Central memory CD8-positive, alpha-beta T cell (primary cell): ENCODE measurements around the gene TMEM121.
"Not testable (repeated sequence)": the region's sequence is repeated elsewhere in the genome, so short reads cannot be mapped to it uniquely, and the experiment has no call there.

ENCODE experiments used
- ATAC-seq: fragments of 150-1000 bp; cut with Tn5 transposase; replicated peaks from 2 replicates; pipeline ENCODE4 v1.10.0; 2022; ENCODE audit warnings: mild to moderate bottlenecking, moderate FRiP score, moderate number of reproducible peaks; ENCODE audit not compliant: poor library complexity, severe bottlenecking; ENCODE audit errors: extremely low read depth
- DNase-seq, 2 donors: peaks; one replicate each; pipeline ENCODE4 v3.0.0; 2021; ENCODE audit warnings: low spot score in 2 of 2
- H3K27ac Mint-ChIP-seq: one replicate; pipeline ENCODE4 v1.8.0; 2022; ENCODE audit warnings: low read depth, mild to moderate bottlenecking, moderate library complexity, mixed read lengths
- H3K27me3 Mint-ChIP-seq: one replicate; pipeline ENCODE4 v1.8.0; 2022; ENCODE audit warnings: mixed read lengths
- H3K36me3 Mint-ChIP-seq: one replicate; pipeline ENCODE4 v1.8.0; 2022; ENCODE audit warnings: mild to moderate bottlenecking, moderate library complexity, mixed read lengths; ENCODE audit not compliant: insufficient read depth
- H3K4me1 Mint-ChIP-seq: one replicate; pipeline ENCODE4 v1.8.0; 2022; ENCODE audit warnings: mixed read lengths
- H3K4me3 Mint-ChIP-seq: one replicate; pipeline ENCODE4 v1.8.0; 2022; ENCODE audit warnings: mild to moderate bottlenecking, moderate library complexity, mixed read lengths
- H3K9me3 Mint-ChIP-seq: one replicate; pipeline ENCODE4 v1.8.0; 2022; ENCODE audit warnings: mixed read lengths

Gene TMEM121

DNA sequence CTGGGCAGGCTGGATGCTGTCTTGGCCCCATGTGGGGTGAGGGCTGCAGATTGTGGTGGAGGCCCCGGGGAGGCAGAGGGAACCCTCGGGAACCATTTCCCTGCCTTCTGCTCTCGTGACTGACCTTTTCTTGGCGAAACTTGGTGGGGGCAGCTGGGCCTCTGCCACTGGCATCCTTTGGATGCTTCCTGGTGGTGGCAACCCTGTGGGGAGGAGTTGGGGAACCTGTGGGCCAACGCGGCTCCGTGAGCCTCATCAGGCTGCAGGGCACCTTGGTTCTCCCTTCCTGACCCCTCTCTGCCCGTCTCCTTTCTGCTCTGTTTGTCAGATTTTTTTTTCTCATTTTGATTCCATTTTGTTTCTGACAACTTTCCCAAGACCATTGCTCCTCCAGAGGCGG lies 14.4 kb downstream of the TMEM121 start:
- no peak for ATAC-seq

DNA sequence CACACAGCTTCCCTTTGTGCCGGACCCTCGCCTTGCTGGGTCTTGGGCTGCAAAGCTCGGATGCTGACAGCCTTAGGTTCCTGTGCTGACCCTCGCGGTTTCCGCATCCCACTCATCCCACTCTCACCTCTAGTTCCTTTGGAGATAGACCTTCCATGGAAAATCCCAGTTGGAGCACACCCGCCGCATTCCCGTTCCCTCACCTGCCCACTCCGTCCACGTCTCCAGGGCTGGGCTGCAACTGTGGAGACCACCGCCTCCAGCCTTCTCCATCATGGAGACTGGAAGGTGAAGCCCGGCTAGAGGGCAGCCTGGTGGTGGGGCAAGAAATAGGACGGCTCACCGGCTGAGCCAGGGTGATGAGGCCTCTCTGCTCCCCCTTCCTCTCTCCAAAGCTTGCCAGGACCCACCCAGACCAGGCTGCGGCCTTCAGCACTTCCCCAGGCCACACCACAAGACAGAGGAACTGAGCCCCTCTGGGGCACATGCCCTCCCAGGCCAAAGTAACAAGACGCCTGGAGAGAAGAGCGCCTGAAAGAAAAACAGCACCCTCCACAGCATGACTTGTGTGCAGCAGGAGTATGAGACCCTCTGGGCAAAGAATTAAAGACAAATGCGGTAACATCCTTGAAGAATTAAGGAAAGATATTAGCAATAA lies 15.0 kb downstream of the TMEM121 start:
- Mint-ChIP-seq H3K36me3 (peaks cover 3% of the 10 kb centered on the region), H3K27ac (no peak overlapping the region), H3K27me3 (peaks cover 62% of the 10 kb centered on the region), H3K4me1 (no peaks in the 10 kb centered on the region), H3K9me3 (peaks cover 10% of the 10 kb centered on the region), H3K4me3 (no peak overlapping the region)
- ATAC-seq: no peak
- DNase-seq: no peak

More for the DNA sequence above, 14.4 kb downstream of the TMEM121 start:
- Mint-ChIP-seq H3K36me3 (peaks cover 3% of the 10 kb centered on the region), H3K27ac (no peak overlapping the region), H3K9me3 (peaks cover 10% of the 10 kb centered on the region), H3K27me3 (peaks cover 65% of the 10 kb centered on the region), H3K4me1 (no peaks in the 10 kb centered on the region), H3K4me3 (no peak overlapping the region)
- DNase-seq: no peak

DNA sequence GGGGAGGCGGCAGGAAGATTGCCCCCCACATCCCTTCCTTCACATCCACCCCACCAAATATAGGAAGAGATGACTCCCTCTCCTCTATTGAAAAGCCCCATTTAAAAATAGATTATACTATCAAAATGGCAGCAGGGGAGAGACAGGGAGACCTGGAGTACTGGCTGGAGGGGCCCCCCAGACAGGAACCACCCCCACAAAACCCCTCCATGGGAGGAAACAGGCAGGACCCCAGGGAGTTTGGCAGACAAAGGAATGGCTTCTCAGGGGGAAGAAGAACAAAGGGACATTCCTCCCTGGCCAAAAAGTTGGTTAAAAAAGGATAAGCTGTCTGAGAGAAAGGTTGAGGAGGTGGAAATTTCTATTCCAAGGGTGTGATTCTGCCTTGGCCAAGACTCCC lies 19.3 kb downstream of the TMEM121 start:
- H3K36me3 Mint-ChIP-seq, H3K4me1 Mint-ChIP-seq, DNase-seq, ATAC-seq, H3K27ac Mint-ChIP-seq, H3K4me3 Mint-ChIP-seq: not testable (repeated sequence)
- Mint-ChIP-seq H3K27me3 (peaks cover 57% of the 10 kb centered on the region), H3K9me3 (peaks cover 10% of the 10 kb centered on the region)

DNA sequence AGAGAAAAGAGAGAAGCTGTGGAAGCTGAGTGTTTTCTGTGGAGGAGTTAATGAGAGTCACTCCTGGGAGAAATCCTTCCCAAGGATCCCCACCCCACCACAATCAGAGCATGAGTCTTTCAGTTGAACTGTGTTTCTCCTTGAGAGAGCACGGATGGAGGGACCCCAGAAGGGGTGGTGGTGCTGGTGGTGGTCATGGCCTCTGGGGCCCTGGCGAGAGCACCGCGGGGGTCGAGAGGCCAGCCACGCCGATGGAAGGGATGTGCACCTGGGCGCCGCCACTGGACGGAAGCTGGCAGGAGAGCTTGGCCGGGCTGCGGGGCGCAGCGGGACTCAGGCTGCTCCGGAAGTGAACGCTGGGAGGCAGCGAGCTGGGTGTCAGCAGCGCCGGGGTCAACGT lies 20.0 kb downstream of the TMEM121 start:
- DNase-seq, ATAC-seq, H3K4me3 Mint-ChIP-seq, H3K36me3 Mint-ChIP-seq, H3K27ac Mint-ChIP-seq, H3K4me1 Mint-ChIP-seq: not testable (repeated sequence)
- Mint-ChIP-seq H3K27me3 (peaks cover 51% of the 10 kb centered on the region), H3K9me3 (peaks cover 10% of the 10 kb centered on the region)

DNA sequence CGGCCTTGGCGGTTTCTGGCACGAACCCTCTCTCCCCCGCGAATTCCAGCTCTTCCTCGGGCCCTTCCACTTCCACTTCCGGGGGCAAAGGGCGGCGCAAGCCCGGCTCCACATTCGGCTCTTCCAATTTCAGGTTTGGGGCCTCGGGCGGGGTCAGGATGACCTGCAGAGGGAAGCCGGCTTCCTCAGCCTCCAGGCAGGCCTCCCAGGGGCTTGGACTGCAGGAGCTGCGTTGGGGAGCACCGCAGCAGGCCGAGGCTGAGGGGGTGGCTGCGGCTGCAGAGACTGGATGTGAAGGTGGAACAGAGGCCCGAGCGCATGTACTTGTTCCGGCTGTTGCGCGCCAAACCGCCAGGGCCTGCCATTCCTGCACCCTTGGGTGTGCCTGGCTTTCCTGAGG lies 20.7 kb downstream of the TMEM121 start:
- H3K27me3 Mint-ChIP-seq: peaks cover 45% of the 10 kb centered on the region
- H3K4me3 Mint-ChIP-seq, ATAC-seq, H3K27ac Mint-ChIP-seq, H3K4me1 Mint-ChIP-seq, DNase-seq, H3K36me3 Mint-ChIP-seq: not testable (repeated sequence)
- H3K9me3 Mint-ChIP-seq: peaks cover 10% of the 10 kb centered on the region

DNA sequence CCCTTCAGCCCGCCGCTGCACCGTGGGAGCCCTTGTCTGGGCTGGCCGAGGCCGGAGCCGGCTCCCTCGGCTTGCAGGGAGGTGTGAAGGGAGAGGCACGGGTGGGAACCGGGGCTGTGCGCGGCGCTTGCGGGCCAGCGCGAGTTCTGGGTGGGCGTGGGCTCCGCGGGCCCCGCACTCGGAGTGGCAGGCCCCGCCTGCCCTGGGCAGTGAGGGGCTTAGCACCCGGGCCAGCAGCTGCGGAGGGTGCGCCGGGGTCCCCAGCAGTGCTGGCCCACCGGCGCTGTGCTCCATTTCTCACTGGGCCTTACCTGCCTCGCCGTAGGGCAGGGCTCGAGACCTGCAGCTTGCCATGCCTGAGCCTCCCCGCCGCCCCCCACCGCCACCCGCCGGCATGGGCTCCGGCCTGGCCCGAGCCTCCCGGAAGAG lies 21.4 kb downstream of the TMEM121 start:
- no peak for ATAC-seq
- no peak for DNase-seq
- H3K36me3 Mint-ChIP-seq: no peaks in the 10 kb centered on the region
- H3K4me1 Mint-ChIP-seq: no peaks in the 10 kb centered on the region
- H3K4me3 Mint-ChIP-seq: no peak overlapping the region
- peaks cover 7% of the 10 kb centered on the region for H3K9me3 Mint-ChIP-seq
- H3K27me3 Mint-ChIP-seq: peaks cover 43% of the 10 kb centered on the region
- no peak overlapping the region for H3K27ac Mint-ChIP-seq

DNA sequence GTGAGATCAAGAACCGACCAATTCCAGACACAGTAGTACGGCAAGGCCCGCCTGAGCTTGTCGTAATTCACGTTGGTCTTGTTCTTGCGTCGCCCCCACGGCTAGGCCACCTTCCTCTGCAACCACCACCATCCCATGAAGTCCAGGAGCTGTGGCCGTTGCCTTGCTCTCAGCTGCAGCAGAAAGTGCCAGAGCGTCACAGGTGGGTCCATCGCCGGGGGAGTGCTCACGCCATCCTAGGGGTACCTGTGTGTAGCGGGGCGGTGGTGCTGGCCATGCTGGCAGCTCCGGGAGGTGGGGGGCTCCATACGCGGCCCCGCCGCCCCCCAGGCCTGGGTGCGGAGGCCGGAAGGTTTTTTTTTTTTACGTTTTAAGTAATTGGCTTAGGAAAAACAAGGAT lies 23.1 kb downstream of the TMEM121 start:
- Mint-ChIP-seq H3K9me3 (no peaks in the 10 kb centered on the region), H3K27ac (no peak overlapping the region), H3K27me3 (peaks cover 32% of the 10 kb centered on the region), H3K36me3 (no peaks in the 10 kb centered on the region), H3K4me3 (no peak overlapping the region), H3K4me1 (no peaks in the 10 kb centered on the region)
- no peak for ATAC-seq
- DNase-seq: no peak

DNA sequence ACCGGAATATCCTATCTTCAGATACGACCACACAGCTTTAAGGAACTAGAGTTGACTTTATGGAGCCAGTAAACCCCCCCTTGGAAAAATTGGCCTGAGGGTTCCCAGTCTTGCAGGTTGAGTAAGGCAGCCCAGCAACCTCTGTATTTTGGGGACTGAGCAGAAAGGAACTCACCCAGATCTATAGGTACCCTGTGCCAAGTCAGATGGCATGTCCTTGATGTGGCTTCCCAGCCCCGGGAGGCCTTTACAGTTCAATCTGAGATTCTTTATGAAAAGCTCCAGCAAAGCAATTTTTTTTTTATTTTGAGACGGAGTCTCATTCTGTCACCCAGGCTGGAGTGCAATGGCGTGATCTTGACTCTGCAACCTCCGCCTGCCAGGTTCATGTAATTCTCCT lies 27.6 kb downstream of the TMEM121 start:
- DNase-seq: no peak
- H3K36me3 Mint-ChIP-seq: no peaks in the 10 kb centered on the region
- H3K4me3 Mint-ChIP-seq: no peak overlapping the region
- H3K27ac Mint-ChIP-seq: no peak overlapping the region
- H3K4me1 Mint-ChIP-seq: no peaks in the 10 kb centered on the region
- H3K9me3 Mint-ChIP-seq: no peaks in the 10 kb centered on the region
- ATAC-seq: no peak
- peaks cover 51% of the 10 kb centered on the region for H3K27me3 Mint-ChIP-seq

DNA sequence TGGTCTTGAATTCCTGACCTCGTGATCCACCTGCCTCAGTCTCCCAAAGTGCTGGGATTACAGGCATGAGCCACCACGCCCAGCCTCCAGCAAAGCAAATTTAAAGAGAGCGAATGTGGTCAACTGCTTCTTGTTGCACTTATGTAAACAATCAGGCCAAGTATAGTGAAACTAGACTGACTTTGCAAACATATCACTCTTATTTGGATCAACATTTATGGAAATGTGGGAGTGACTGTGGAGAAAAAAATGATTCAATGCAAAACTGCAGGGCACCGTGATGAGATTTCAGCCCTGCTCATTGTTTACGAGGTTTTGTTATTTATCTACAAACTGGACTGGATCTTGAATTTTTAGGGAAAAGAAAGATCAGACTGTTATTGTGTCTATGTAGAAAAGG lies 28.1 kb downstream of the TMEM121 start:
- ATAC-seq (no peak), DNase-seq (no peak)
- no peak overlapping the region for H3K27ac Mint-ChIP-seq
- no peaks in the 10 kb centered on the region for H3K9me3 Mint-ChIP-seq
- no peaks in the 10 kb centered on the region for H3K4me1 Mint-ChIP-seq
- H3K4me3 Mint-ChIP-seq: no peak overlapping the region
- no peaks in the 10 kb centered on the region for H3K36me3 Mint-ChIP-seq
- H3K27me3 Mint-ChIP-seq: peaks cover 46% of the 10 kb centered on the region

DNA sequence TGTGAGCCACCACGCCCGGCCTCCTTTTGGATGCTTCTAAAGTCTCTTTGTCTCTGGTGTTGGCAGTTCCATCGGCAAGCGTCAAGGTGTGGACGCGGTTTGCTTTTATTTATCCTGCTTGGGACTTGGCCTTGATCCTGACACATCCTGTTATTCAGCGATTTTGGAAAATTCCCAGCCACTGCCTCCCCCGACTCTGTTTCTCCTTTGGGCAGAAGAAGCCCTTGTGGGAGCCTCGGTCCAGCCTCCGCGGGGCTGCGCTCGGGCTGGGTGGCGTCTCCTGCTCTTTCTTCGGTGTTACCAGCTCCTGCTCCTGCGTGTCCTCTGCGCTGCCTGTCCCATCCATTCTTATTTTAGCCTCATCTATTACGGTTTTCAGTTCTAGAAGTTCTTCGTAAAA lies 31.3 kb downstream of the TMEM121 start:
- H3K27ac Mint-ChIP-seq, DNase-seq, H3K36me3 Mint-ChIP-seq, H3K9me3 Mint-ChIP-seq, H3K4me1 Mint-ChIP-seq, ATAC-seq, H3K4me3 Mint-ChIP-seq: not testable (repeated sequence)
- peaks cover 32% of the 10 kb centered on the region for H3K27me3 Mint-ChIP-seq

DNA sequence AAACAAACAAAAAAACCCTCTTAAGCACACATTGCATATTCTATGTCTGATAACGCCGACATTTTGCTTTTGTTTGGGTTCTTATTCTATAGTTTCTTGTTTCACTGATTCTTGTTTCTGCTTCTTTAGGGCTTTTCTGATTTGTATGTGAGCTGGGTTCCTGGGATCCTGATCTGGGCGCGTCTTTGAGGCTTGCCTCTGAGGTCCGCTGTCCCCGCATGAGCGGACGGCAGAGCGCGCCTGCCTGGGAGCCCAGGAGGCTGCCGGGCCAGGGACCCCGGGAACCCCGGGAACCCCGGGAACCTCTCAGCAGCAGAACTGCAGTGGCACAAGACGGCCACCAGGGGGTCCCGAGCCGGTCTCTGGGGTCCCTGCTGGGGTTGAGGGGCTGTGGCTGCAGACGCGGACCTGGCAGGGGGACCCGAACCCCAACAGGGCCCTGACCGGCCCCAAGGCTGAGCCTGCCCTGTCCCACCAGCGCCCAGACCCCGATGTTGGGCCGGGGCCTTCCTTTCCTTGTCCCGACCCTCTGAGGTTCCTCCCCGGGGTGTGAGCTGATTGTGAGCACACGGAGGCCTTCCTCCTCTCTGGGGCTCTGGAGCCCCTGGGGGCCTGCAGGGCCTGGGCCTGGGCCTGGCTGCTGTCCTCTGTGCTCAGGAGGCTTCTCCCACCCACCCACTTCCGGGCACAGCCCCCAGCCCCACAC lies 32.2 kb downstream of the TMEM121 start:
- H3K4me1 Mint-ChIP-seq, DNase-seq, H3K9me3 Mint-ChIP-seq, H3K4me3 Mint-ChIP-seq, H3K36me3 Mint-ChIP-seq, ATAC-seq, H3K27ac Mint-ChIP-seq: not testable (repeated sequence)
- H3K27me3 Mint-ChIP-seq: peaks cover 32% of the 10 kb centered on the region

DNA sequence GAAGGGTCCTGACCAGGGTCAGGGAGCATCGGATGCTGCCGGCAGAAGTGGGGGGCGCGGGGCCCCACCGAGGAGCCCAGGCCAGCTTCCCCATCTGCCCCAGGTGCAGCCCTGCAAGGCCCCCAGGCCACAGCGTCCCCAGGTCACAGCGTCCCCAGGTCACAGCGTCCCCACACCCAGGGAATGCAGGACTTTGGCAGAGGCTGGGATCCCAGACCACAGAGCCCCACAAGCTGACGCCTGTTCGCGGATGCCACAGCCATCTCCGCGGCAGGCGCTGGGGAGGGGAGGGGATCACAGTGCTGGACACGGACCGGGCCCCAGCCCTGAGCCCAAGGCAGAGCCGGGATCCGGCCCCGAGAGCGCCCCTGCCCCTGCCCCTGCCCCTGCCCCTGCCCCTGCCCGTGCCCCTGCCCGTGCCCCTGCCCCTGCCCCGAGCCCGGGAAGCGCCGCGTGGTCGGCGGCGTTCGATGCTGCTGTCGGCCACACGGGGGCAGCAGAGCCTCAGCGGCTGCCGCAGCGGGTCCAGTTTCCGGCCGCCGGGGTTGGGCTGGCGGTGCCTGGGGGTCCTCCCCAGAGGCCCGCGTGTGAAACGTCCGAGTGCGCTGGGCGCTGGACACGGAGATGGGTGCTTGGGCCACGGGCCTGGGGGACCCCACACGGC lies 33.1 kb downstream of the TMEM121 start:
- not testable (repeated sequence) for H3K9me3 Mint-ChIP-seq, DNase-seq, H3K27ac Mint-ChIP-seq, H3K36me3 Mint-ChIP-seq, H3K4me3 Mint-ChIP-seq, H3K4me1 Mint-ChIP-seq
- peaks cover 26% of the 10 kb centered on the region for H3K27me3 Mint-ChIP-seq
- ATAC-seq: peak; percentile 56
